HG02610 (cell line): ENCODE measurements around the gene USP2.

Source experiments
- ATAC-seq: cut with Tn5 transposase; IDR thresholded peaks from one replicate; pipeline ENCODE4 v1.9.1; 2021; ENCODE audit warnings: mild to moderate bottlenecking, moderate library complexity; ENCODE audit not compliant: unreplicated experiment

The USP2 gene

GRCh38 chr11:119377961-119378667, 3.4 kb downstream of the USP2 start:
- ATAC-seq: no peak

- no peak for ATAC-seq
Observed at GRCh38 chr11:119377112-119377901, 4.2 kb downstream of the USP2 start.

GRCh38 chr11:119376197-119376847, 5.2 kb downstream of the USP2 start:
- ATAC-seq: no peak

- ATAC-seq: no peak
Observed at GRCh38 chr11:119375337-119376196, 5.9 kb downstream of the USP2 start.

- ATAC-seq: no peak
Observed at GRCh38 chr11:119374632-119375336, 6.7 kb downstream of the USP2 start.

- ATAC-seq: no peak
Observed at GRCh38 chr11:119373921-119374631, 7.4 kb downstream of the USP2 start.

GRCh38 chr11:119373059-119373920, 8.2 kb downstream of the USP2 start:
- no peak for ATAC-seq

GRCh38 chr11:119372260-119373058, 9.0 kb downstream of the USP2 start:
- no peak for ATAC-seq

- no peak for ATAC-seq
Observed at GRCh38 chr11:119371778-119372182, 9.7 kb downstream of the USP2 start.

GRCh38 chr11:119371067-119371601, 10.4 kb downstream of the USP2 start:
- ATAC-seq: no peak

GRCh38 chr11:119370486-119371046, 10.9 kb downstream of the USP2 start:
- no peak for ATAC-seq

GRCh38 chr11:119369132-119369925, 12.2 kb downstream of the USP2 start:
- ATAC-seq: no peak

GRCh38 chr11:119368121-119369034, 13.1 kb downstream of the USP2 start:
- ATAC-seq: no peak

- ATAC-seq: no peak
Observed at GRCh38 chr11:119367661-119368120, 13.8 kb downstream of the USP2 start.
